Measurements from ENCODE around the gene TBC1D2B.

TBC1D2B gene

DNA sequence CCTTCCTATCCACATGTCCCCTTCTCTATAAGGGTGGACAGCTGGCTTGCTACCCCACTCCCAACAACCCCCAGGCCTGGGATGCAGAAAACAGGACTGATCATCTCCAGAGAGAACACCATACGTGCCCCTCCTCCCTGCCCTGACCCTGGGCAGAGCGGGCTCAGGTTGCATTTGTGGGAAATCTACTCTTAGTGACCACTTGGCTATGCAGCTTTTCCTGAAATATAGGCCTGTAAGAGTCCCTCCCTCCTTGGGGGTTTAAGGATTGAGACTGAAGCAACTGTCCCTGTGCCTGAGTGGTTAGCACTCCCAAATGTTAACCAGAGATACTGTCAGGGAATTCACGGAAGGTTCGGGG lies 26.6 kb upstream of the TBC1D2B start:
- no peak for DNase-seq (ENCODE audit: low read depth)
- TF ChIP-seq, protein P1, sequence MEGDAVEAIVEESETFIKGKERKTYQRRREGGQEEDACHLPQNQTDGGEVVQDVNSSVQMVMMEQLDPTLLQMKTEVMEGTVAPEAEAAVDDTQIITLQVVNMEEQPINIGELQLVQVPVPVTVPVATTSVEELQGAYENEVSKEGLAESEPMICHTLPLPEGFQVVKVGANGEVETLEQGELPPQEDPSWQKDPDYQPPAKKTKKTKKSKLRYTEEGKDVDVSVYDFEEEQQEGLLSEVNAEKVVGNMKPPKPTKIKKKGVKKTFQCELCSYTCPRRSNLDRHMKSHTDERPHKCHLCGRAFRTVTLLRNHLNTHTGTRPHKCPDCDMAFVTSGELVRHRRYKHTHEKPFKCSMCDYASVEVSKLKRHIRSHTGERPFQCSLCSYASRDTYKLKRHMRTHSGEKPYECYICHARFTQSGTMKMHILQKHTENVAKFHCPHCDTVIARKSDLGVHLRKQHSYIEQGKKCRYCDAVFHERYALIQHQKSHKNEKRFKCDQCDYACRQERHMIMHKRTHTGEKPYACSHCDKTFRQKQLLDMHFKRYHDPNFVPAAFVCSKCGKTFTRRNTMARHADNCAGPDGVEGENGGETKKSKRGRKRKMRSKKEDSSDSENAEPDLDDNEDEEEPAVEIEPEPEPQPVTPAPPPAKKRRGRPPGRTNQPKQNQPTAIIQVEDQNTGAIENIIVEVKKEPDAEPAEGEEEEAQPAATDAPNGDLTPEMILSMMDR (IDR thresholded peaks at IDR 0.05; ENCODE audit: low read depth, low read length, missing control alignments) = no peak
- no peak overlapping the region for H3K4me3 ChIP-seq (ENCODE audit: low read depth, low read length)

- peak; percentile 73 for DNase-seq (ENCODE audit: low read depth)
- H3K4me3 ChIP-seq (ENCODE audit: low read depth, low read length) = no peak overlapping the region
- TF ChIP-seq, protein P1 (IDR thresholded peaks at IDR 0.05; ENCODE audit: low read depth, low read length, missing control alignments) = no peak
Observed at GRCh38 chr15:78103406-78104118, 26.1 kb upstream of the TBC1D2B start.

DNA sequence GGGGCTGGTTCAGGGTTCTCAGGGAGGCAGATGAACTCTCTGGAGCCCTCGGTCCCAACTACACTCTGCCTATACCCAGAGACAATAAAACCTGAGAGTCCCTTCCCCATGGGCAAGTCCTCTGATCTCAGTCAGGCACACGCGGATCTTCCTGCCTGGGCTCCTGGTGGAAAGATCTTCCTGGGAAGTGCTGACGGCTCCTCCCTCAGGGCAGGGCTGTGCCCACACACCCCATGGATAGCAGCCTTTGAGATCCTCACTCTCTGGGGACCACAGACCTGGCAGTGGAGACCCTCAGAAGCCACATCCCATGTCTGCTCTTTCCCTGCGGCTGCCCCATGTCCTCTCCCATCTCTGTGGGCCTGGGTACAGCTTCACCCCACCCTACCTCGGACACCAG lies 25.2 kb upstream of the TBC1D2B start:
- TF ChIP-seq, protein P1 (IDR thresholded peaks at IDR 0.05; ENCODE audit: low read depth, low read length, missing control alignments) = no peak
- H3K4me3 ChIP-seq (ENCODE audit: low read depth, low read length) = no peak overlapping the region
- DNase-seq (ENCODE audit: low read depth) = no peak

DNA sequence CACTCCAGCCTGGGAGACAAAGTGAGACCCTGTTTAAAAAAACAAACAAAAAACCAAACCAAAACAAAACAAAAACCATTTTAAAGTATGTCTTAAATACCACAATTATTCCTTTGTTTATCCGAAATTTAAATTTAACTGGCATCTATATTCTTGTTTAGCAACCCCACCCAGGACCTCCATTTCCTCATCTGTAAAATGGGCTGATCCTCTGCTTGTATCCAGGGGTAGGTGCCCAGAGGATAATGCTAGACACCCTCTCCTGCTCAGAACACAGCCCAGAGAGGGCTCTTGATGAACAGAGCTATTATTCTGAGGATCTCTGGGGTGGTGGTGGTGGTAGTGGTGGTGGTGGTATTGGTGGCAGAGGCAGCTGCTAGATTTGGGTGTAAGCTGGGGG lies 24.7 kb upstream of the TBC1D2B start:
- H3K4me3 ChIP-seq (ENCODE audit: low read depth, low read length) = no peak overlapping the region
- DNase-seq (ENCODE audit: low read depth) = no peak
- TF ChIP-seq, protein P1 (IDR thresholded peaks at IDR 0.05; ENCODE audit: low read depth, low read length, missing control alignments) = no peak

DNA sequence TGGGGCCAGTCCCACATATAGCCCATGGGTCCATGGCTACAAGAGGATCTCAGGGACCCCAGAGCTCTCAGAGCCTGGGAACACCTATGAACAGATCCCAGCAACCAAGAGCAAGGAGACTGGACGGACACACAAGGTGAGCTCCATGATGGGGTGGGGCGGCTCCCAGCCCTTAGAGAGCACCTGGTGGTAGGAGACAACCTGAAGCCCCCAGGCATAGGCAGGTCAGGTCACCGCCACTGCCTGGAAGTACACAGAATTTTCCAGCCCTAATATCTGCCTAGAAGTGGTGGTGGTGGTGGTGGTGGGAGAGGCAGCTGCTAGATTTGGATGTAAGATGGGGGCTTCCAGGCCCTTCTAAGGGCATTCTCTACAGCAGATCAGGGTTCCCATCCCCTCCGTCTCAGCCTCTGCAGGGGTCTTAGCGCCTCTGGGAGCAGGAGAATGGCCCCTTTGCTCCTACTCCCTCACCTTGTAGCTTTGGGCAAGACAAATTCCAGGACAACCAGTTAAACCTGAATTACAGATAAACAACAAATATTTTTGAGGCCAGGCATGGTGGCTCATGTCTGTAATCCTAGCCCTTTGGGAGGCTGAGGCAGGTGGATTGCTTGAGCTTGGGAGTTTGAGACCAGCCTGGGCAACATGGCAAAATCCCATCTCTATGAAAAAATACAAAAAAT lies 24.1 kb upstream of the TBC1D2B start:
- H3K4me3 ChIP-seq (ENCODE audit: low read depth, low read length) = no peak overlapping the region
- TF ChIP-seq, protein P1 (IDR thresholded peaks at IDR 0.05; ENCODE audit: low read depth, low read length, missing control alignments) = no peak
- DNase-seq (ENCODE audit: low read depth) = no peak

GRCh38 chr15:78100886-78101285 lies 23.4 kb upstream of the TBC1D2B start:
- H3K4me3 ChIP-seq (ENCODE audit: low read depth, low read length) = no peak overlapping the region
- no peak for DNase-seq (ENCODE audit: low read depth)
- TF ChIP-seq, protein P1 (IDR thresholded peaks at IDR 0.05; ENCODE audit: low read depth, low read length, missing control alignments) = no peak
